ENCODE measurements around the gene ZEB2.

ZEB2 gene

GRCh38 chr2:144421606-144422510 is 98.1 kb downstream of the ZEB2 start:
- in situ Hi-C loops (cut with HindIII; ENCODE audit: low pct_ligation_motif_present, low sequenced_read_pairs), result no loop called here
- no peak for DNase-seq
- no peak for TF ChIP-seq CTCF (IDR thresholded peaks at IDR 0.05; ENCODE audit: low read depth, low read length, missing control alignments)

GRCh38 chr2:144419218-144419617 is 100.7 kb downstream of the ZEB2 start:
- TF ChIP-seq CTCF (IDR thresholded peaks at IDR 0.05; ENCODE audit: low read depth, low read length, missing control alignments), result no peak
- Histone ChIP-seq H3K27me3 (replicated peaks) (no peaks in the 10 kb centered on the region), H3K36me3 (replicated peaks) (peaks cover 39% of the 10 kb centered on the region), H3K27ac (no peak overlapping the region), H3K4me3 (ENCODE audit: low read depth, low read length) (no peak overlapping the region)
- no peak for DNase-seq
- in situ Hi-C loops (cut with HindIII; ENCODE audit: low pct_ligation_motif_present, low sequenced_read_pairs), result no loop called here

More at GRCh38 chr2:144421606-144422510, 98.1 kb downstream of the ZEB2 start:
- peaks cover 44% of the 10 kb centered on the region for H3K36me3 ChIP-seq (replicated peaks)
- H3K27ac ChIP-seq, result no peak overlapping the region
- H3K27me3 ChIP-seq (replicated peaks), result no peaks in the 10 kb centered on the region
- H3K4me3 ChIP-seq (ENCODE audit: low read depth, low read length), result no peak overlapping the region

- peak overlapping the region; percentile 54 for H3K27ac ChIP-seq
- DNase-seq, result no peak
- no peak for TF ChIP-seq CTCF (IDR thresholded peaks at IDR 0.05; ENCODE audit: low read depth, low read length, missing control alignments)
- H3K36me3 ChIP-seq (replicated peaks), result peaks cover 14% of the 10 kb centered on the region
- in situ Hi-C loops (cut with HindIII; ENCODE audit: low pct_ligation_motif_present, low sequenced_read_pairs), result no loop called here
- H3K4me3 ChIP-seq (ENCODE audit: low read depth, low read length), result no peak overlapping the region
- no peaks in the 10 kb centered on the region for H3K27me3 ChIP-seq (replicated peaks)
These were observed 104.5 kb downstream of the ZEB2 start for GRCh38 chr2:144415386-144415785.

- no peak for TF ChIP-seq CTCF (IDR thresholded peaks at IDR 0.05; ENCODE audit: low read depth, low read length, missing control alignments)
- H3K27ac ChIP-seq, result peak overlapping the region; percentile 60
- peak; percentile 60 for DNase-seq
- no peak overlapping the region for H3K4me3 ChIP-seq (ENCODE audit: low read depth, low read length)
- in situ Hi-C loops (cut with HindIII; ENCODE audit: low pct_ligation_motif_present, low sequenced_read_pairs), result no loop called here
- peaks cover 7% of the 10 kb centered on the region for H3K36me3 ChIP-seq (replicated peaks)
- no peaks in the 10 kb centered on the region for H3K27me3 ChIP-seq (replicated peaks)
These were observed 105.5 kb downstream of the ZEB2 start for GRCh38 chr2:144414324-144414845.

GRCh38 chr2:144412709-144413108 is 107.2 kb downstream of the ZEB2 start:
- H3K27me3 ChIP-seq (replicated peaks), result no peaks in the 10 kb centered on the region
- H3K4me3 ChIP-seq (ENCODE audit: low read depth, low read length), result no peak overlapping the region
- DNase-seq, result no peak
- in situ Hi-C loops (cut with HindIII; ENCODE audit: low pct_ligation_motif_present, low sequenced_read_pairs), result no loop called here
- no peak overlapping the region for H3K27ac ChIP-seq
- no peak for TF ChIP-seq CTCF (IDR thresholded peaks at IDR 0.05; ENCODE audit: low read depth, low read length, missing control alignments)
- H3K36me3 ChIP-seq (replicated peaks), result peaks cover 9% of the 10 kb centered on the region

Measured in brain microvascular endothelial cell (primary cell).